ENCODE data around the gene IMPDH2.

- TF ChIP-seq EZH2 (IDR thresholded peaks at IDR 0.05) = no peak
- TF ChIP-seq POLR2AphosphoS5 (IDR thresholded peaks at IDR 0.05; ENCODE audit: borderline replicate concordance, low read depth, low read length) = no peak
Measured at GRCh38 chr3:48990636-48991469, 38.3 kb downstream of the IMPDH2 start.

Data from SK-N-MC (cell line).